PC-9 (cell line): Measurements from ENCODE around the gene KRT79.

Experiments used
- CTCF ChIP-seq: fragments of 200-600 bp; sonication (generic); conservative IDR thresholded peaks from 2 replicates; pipeline ENCODE4 v1.6.1; 2017; ENCODE audit warnings: mixed run types, antibody characterized with exemption, mild to moderate bottlenecking, moderate library complexity
- EZH2 ChIP-seq: fragments of 200-600 bp; sonication (generic); IDR thresholded peaks from 2 replicates; pipeline ENCODE4 v1.8.0; 2017; ENCODE audit warnings: antibody characterized with exemption, low read depth

- peak; percentile 86 for TF ChIP-seq CTCF
- no peak for TF ChIP-seq EZH2
Measured at GRCh38 chr12:52879394-52880351, 45.6 kb upstream of the KRT79 start.
